H9 (cell line): Measurements from ENCODE around the gene DHODH. TPM values are rescaled to one million over a fixed set of nuclear protein-coding genes. Genes with fewer than 3 reads are reported as not detected.
A peak's percentile ranks its signal among the peaks of the same experiment; 100 is the strongest.
"Not testable (repeated sequence)": the region's sequence is repeated elsewhere in the genome, so short reads cannot be mapped to it uniquely, and the experiment has no call there.

ENCODE experiments used
- DNase-seq: peaks from one replicate; pipeline ENCODE4 v3.0.0-alpha.2; 2017
- H2AFZ ChIP-seq: one replicate; pipeline ENCODE4 v1.6.1; 2013; ENCODE audit warnings: mild to moderate bottlenecking, low read length, control low read depth, moderate library complexity
- H2AK5ac ChIP-seq: 2 replicates; pipeline ENCODE4 v1.6.1; 2013; ENCODE audit warnings: low read length, control low read depth, mixed read lengths; ENCODE audit not compliant: insufficient read length
- H2BK120ac ChIP-seq: one replicate; pipeline ENCODE4 v1.6.1; 2013; ENCODE audit warnings: low read depth, mild to moderate bottlenecking, low read length, control low read depth, inconsistent platforms; ENCODE audit not compliant: poor library complexity, severe bottlenecking
- H2BK12ac ChIP-seq: 2 replicates; pipeline ENCODE4 v1.6.1; 2013; ENCODE audit warnings: low read length, control low read depth, mixed read lengths, low read depth; ENCODE audit not compliant: insufficient read length
- H2BK15ac ChIP-seq: 2 replicates; pipeline ENCODE4 v1.6.1; 2013; ENCODE audit warnings: low read depth, low read length, control low read depth
- H2BK20ac ChIP-seq: one replicate; pipeline ENCODE4 v1.6.1; 2013; ENCODE audit warnings: low read depth, mild to moderate bottlenecking, low read length, control low read depth, inconsistent platforms; ENCODE audit not compliant: poor library complexity, severe bottlenecking
- H2BK5ac ChIP-seq: 2 replicates; pipeline ENCODE4 v1.6.1; 2013; ENCODE audit warnings: low read length, control low read depth, mixed read lengths; ENCODE audit not compliant: insufficient read length
- H3K14ac ChIP-seq: 2 replicates; pipeline ENCODE4 v1.6.1; 2013; ENCODE audit warnings: low read length, control low read depth; ENCODE audit not compliant: insufficient read depth
- H3K18ac ChIP-seq: 2 replicates; pipeline ENCODE4 v1.6.1; 2013; ENCODE audit warnings: low read depth, mild to moderate bottlenecking, mixed read lengths, low read length, control low read depth; ENCODE audit not compliant: insufficient read length
- H3K23ac ChIP-seq: 2 replicates; pipeline ENCODE4 v1.6.1; 2013; ENCODE audit warnings: low read length, control low read depth, mixed read lengths, low read depth; ENCODE audit not compliant: insufficient read length
- H3K23me2 ChIP-seq: 2 replicates; pipeline ENCODE4 v1.6.1; 2013; ENCODE audit warnings: low read depth, mild to moderate bottlenecking, mixed read lengths, low read length, control low read depth; ENCODE audit not compliant: insufficient read length, poor library complexity, severe bottlenecking
- H3K27ac ChIP-seq: 2 replicates; pipeline ENCODE4 v1.5.1; 2013; ENCODE audit warnings: low read length, control low read depth, mixed read lengths, low read depth; ENCODE audit not compliant: insufficient read length
- H3K27me3 ChIP-seq: 2 replicates; pipeline ENCODE4 v1.6.1; 2013; ENCODE audit warnings: low read length, control low read depth, inconsistent platforms; ENCODE audit not compliant: insufficient read depth
- H3K4ac ChIP-seq: 2 replicates; pipeline ENCODE4 v1.6.1; 2013; ENCODE audit warnings: low read depth, mild to moderate bottlenecking, control low read depth, inconsistent platforms, low read length, moderate library complexity
- H3K4me1 ChIP-seq: 2 replicates; pipeline ENCODE4 v1.6.1; 2013; ENCODE audit warnings: low read length, control low read depth, inconsistent platforms; ENCODE audit not compliant: insufficient read depth
- H3K4me2 ChIP-seq: 2 replicates; pipeline ENCODE4 v1.6.1; 2013; ENCODE audit warnings: low read length, control low read depth, mixed read lengths; ENCODE audit not compliant: insufficient read length, insufficient read depth
- H3K56ac ChIP-seq: 2 replicates; pipeline ENCODE4 v1.6.1; 2013; ENCODE audit warnings: low read depth, mild to moderate bottlenecking, mixed read lengths, low read length, control low read depth; ENCODE audit not compliant: insufficient read length
- H3K79me1 ChIP-seq: 2 replicates; pipeline ENCODE4 v1.6.1; 2013; ENCODE audit warnings: low read depth, mild to moderate bottlenecking, moderate library complexity, low read length, control low read depth, inconsistent platforms; ENCODE audit not compliant: insufficient read depth, poor library complexity, severe bottlenecking
- H3K79me2 ChIP-seq: 2 replicates; pipeline ENCODE4 v1.6.1; 2013; ENCODE audit warnings: low read length, control low read depth, inconsistent platforms; ENCODE audit not compliant: insufficient read depth
- H3K9ac ChIP-seq: 2 replicates; pipeline ENCODE4 v1.6.1; 2013; ENCODE audit warnings: low read length, control low read depth, mixed read lengths; ENCODE audit not compliant: insufficient read length; ENCODE audit errors: extremely low read depth
- H3K9me3 ChIP-seq: one replicate; pipeline ENCODE4 v1.6.1; 2013; ENCODE audit warnings: low read depth, low read length, inconsistent platforms; ENCODE audit not compliant: control insufficient read depth
- H3T11ph ChIP-seq: one replicate; pipeline ENCODE4 v1.6.1; 2013; ENCODE audit warnings: mild to moderate bottlenecking, low read length, control low read depth, inconsistent platforms
- H4K20me1 ChIP-seq: one replicate; pipeline ENCODE4 v1.6.1; 2013; ENCODE audit not compliant: control insufficient read depth, insufficient read length, insufficient read depth
- H4K5ac ChIP-seq: 2 replicates; pipeline ENCODE4 v1.6.1; 2013; ENCODE audit warnings: low read depth, mild to moderate bottlenecking, mixed read lengths, low read length, control low read depth; ENCODE audit not compliant: insufficient read length
- H4K8ac ChIP-seq: replicated peaks from 2 replicates; pipeline ENCODE4 v1.6.1; 2013; ENCODE audit warnings: low read length, control low read depth, mixed read lengths, low read depth; ENCODE audit not compliant: insufficient read length
- H4K91ac ChIP-seq: 2 replicates; pipeline ENCODE4 v1.6.1; 2013; ENCODE audit warnings: low read depth, mild to moderate bottlenecking, moderate library complexity, mixed read lengths, low read length, control low read depth; ENCODE audit not compliant: insufficient read length
- H3K27ac Mint-ChIP-seq, 3 experiments: 2 replicates in 2 of 3; 3 replicates in 1 of 3; pipeline ENCODE4 v1.8.0; 2020 to 2021; ENCODE audit warnings: mixed read lengths in 3 of 3, mild to moderate bottlenecking in 1 of 3, moderate library complexity in 1 of 3
- H3K27me3 Mint-ChIP-seq: 2 replicates; pipeline ENCODE4 v1.8.0; 2021; ENCODE audit warnings: low read depth, mild to moderate bottlenecking, moderate library complexity, mixed read lengths
- H3K36me3 Mint-ChIP-seq, 3 experiments: 2 replicates in 2 of 3; 3 replicates in 1 of 3; pipeline ENCODE4 v1.8.0; 2020 to 2021; ENCODE audit warnings: low read depth in 3 of 3, mixed read lengths in 3 of 3; ENCODE audit not compliant: insufficient read depth in 1 of 3
- H3K4me1 Mint-ChIP-seq, 2 experiments: 2 replicates each; pipeline ENCODE4 v1.8.0; 2020; ENCODE audit warnings: mixed read lengths in 2 of 2
- H3K4me3 Mint-ChIP-seq, 2 experiments: 2 replicates in 1 of 2; 3 replicates in 1 of 2; pipeline ENCODE4 v1.8.0; 2020 to 2021; ENCODE audit warnings: mild to moderate bottlenecking in 2 of 2, mixed read lengths in 2 of 2, moderate library complexity in 1 of 2
- H3K9me3 Mint-ChIP-seq, 2 experiments: 2 replicates in 1 of 2; 3 replicates in 1 of 2; pipeline ENCODE4 v1.8.0; 2020; ENCODE audit warnings: mild to moderate bottlenecking in 2 of 2, mixed read lengths in 2 of 2, moderate library complexity in 1 of 2
- WGBS: extraction: QIAGEN DNeasy Blood & Tissue Kit; methylation state at CpG from one replicate; pipeline ENCODE4 v1.1.7; 2013; ENCODE audit warnings: missing lambda C conversion rate, low lambda C conversion rate, mixed read lengths; ENCODE audit not compliant: insufficient read length; ENCODE audit errors: extremely low coverage; 5-methylcytosine and 5-hydroxymethylcytosine counted together
- total RNA-seq: library from RNA; stranded (reverse); gene quantifications from 2 replicates; pipeline ENCODE4 v1.2.1, GENCODE V29; 2021
- TF ChIP-seq, protein P1 (sequence below): fragments of 200-600 bp; sonication (generic); conservative IDR thresholded peaks from 3 replicates; pipeline ENCODE4 v1.8.0; 2021; ENCODE audit warnings: antibody characterized with exemption, mild to moderate bottlenecking

Gene DHODH
- total RNA-seq, 1 experiment from 2014 or later: 16.4 TPM

DNA sequence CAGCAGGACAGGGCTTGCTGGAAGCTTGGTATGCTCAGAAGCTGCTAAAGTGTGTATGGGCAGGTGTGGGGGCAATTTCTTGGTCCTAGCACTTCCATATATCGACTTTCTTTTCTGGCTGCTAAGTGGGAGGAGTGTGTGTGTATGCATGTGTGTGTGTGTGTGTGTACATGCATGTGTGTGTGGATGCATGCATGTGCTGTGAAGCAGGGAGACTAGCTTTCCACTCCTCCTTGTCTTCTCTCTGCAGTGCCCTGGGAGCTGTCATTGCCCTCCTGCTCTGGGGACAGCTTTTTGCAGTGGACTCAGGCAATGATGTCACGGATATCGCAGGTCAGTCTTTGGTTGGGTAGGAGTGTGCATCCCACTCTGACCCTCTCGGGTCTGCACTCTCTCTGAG is 47.4 kb downstream of the DHODH start:
- Histone ChIP-seq H3K4me1 (no peaks in the 10 kb centered on the region), H2AK5ac (no peak overlapping the region), H3K79me2 (no peaks in the 10 kb centered on the region), H3K27me3 (no peaks in the 10 kb centered on the region), H3K4ac (no peak overlapping the region), H2BK120ac (no peak overlapping the region), H4K8ac (no peak overlapping the region), H4K91ac (no peak overlapping the region), H3K4me2 (no peak overlapping the region), H4K20me1 (no peaks in the 10 kb centered on the region), H2BK20ac (no peak overlapping the region), H3K18ac (no peak overlapping the region), H3T11ph (no peak overlapping the region), H2AFZ (no peak overlapping the region), H3K23ac (no peak overlapping the region), H3K9me3 (no peaks in the 10 kb centered on the region), H3K79me1 (no peaks in the 10 kb centered on the region), H2BK15ac (no peak overlapping the region), H3K14ac (peak overlapping the region; percentile 56; the same call in 1 of the 2 replicates), H3K9ac (no peak overlapping the region), H3K27ac (no peak overlapping the region), H3K23me2 (no peaks in the 10 kb centered on the region), H3K56ac (no peak overlapping the region), H2BK12ac (no peak overlapping the region), H4K5ac (no peak overlapping the region), H2BK5ac (no peak overlapping the region)
- H3K4me1 Mint-ChIP-seq: no peaks in the 10 kb centered on the region
- no CpG with 5 or more reads among the region's 4 CpGs for WGBS
- no peaks in the 10 kb centered on the region for H3K36me3 Mint-ChIP-seq
- H3K27ac Mint-ChIP-seq: no peak overlapping the region
- no peaks in the 10 kb centered on the region for H3K9me3 Mint-ChIP-seq
- TF ChIP-seq, protein P1, sequence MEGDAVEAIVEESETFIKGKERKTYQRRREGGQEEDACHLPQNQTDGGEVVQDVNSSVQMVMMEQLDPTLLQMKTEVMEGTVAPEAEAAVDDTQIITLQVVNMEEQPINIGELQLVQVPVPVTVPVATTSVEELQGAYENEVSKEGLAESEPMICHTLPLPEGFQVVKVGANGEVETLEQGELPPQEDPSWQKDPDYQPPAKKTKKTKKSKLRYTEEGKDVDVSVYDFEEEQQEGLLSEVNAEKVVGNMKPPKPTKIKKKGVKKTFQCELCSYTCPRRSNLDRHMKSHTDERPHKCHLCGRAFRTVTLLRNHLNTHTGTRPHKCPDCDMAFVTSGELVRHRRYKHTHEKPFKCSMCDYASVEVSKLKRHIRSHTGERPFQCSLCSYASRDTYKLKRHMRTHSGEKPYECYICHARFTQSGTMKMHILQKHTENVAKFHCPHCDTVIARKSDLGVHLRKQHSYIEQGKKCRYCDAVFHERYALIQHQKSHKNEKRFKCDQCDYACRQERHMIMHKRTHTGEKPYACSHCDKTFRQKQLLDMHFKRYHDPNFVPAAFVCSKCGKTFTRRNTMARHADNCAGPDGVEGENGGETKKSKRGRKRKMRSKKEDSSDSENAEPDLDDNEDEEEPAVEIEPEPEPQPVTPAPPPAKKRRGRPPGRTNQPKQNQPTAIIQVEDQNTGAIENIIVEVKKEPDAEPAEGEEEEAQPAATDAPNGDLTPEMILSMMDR: no peak
- peaks cover 9% of the 10 kb centered on the region for H3K27me3 Mint-ChIP-seq
- no peak overlapping the region for H3K4me3 Mint-ChIP-seq
- no peak for DNase-seq

DNA sequence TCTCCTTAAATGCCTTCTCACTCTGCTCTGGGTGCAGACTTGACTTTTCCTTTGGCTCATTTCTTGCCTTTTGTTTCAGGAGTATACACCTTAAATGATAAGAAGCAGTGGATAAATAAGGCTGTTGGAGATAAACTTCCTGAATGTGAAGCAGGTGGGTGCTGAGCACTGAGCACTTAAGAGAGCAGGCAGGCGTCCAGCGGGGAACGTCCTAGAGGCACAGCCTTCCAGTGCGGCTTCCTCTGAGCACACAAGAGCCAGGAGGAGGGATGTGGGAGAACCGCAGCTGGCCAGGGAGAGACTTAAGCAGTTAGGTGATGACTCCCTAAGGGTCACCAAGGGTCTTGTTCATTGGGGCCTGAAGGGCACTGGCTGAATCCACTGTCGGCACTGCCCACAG is 48.8 kb downstream of the DHODH start:
- not testable (repeated sequence) for H3K27ac Mint-ChIP-seq, H3K79me1 ChIP-seq, H2BK20ac ChIP-seq, H3K27me3 ChIP-seq, H3K9ac ChIP-seq, H3K14ac ChIP-seq, H3K36me3 Mint-ChIP-seq, H4K91ac ChIP-seq, H3K4me2 ChIP-seq, H4K20me1 ChIP-seq, H3K4me1 ChIP-seq, H3K27ac ChIP-seq, DNase-seq, H3K27me3 Mint-ChIP-seq, H2BK15ac ChIP-seq, H3K4me1 Mint-ChIP-seq, H3K4ac ChIP-seq, H3K23me2 ChIP-seq, H3T11ph ChIP-seq, H2AK5ac ChIP-seq, H3K56ac ChIP-seq, H2BK5ac ChIP-seq, H2BK12ac ChIP-seq, H3K9me3 Mint-ChIP-seq, H3K4me3 Mint-ChIP-seq, H3K9me3 ChIP-seq, H3K18ac ChIP-seq, H2AFZ ChIP-seq, H4K8ac ChIP-seq, H3K23ac ChIP-seq, H2BK120ac ChIP-seq, H4K5ac ChIP-seq, H3K79me2 ChIP-seq
- no CpG with 5 or more reads among the region's 6 CpGs for WGBS
